ENCODE measurements around the gene MRGPRX2.

GRCh38 chr11:19093976-19094375 lies 33.5 kb upstream of the MRGPRX2 start:
- TF ChIP-seq CTCF (IDR thresholded peaks at IDR 0.05) (no peak), POLR2A (IDR thresholded peaks at IDR 0.05) (no peak), EP300 (IDR thresholded peaks at IDR 0.05) (no peak)

Measured in suprapubic skin (tissue), 3 donors.